HTR-8/SVneo (cell line): Measurements from ENCODE around the gene ARAP3.
A peak's percentile ranks its signal among the peaks of the same experiment; 100 is the strongest.

Experiments used
- DNase-seq: peaks from one replicate; pipeline ENCODE4 v3.0.0; 2011; ENCODE audit warnings: low spot score, mixed read lengths; ENCODE audit not compliant: insufficient read length
- FAIRE-seq: peaks from 2 replicates; lab custom pipeline; 2011; peaks lifted over from hg19 to GRCh38; lab: Jason Lieb, UNC

Gene ARAP3

DNA sequence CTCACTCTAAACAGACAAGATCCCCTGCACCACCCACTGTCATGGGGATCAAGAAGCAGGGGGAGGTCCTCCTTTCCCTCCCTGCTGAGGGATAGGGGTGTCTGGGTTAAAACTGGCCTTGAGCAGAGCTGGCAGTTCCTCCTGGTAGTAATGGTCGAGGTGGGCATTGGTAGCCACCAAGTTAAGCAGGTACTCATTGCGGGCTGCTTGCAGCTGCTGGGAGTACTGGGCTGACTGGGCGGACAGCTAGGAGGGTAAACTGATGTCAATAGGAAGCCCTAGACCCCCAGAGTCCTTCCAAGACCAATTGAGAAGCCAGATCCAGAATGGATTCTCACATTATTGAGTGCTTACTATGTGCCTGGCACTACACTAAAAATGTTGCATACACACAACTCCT, 34.2 kb downstream of the ARAP3 start:
- FAIRE-seq (no peak), DNase-seq (no peak)

- no peak for DNase-seq
- FAIRE-seq = no peak
Measured at GRCh38 chr5:141647242-141647641, 34.8 kb downstream of the ARAP3 start.

GRCh38 chr5:141646026-141646425, 36.0 kb downstream of the ARAP3 start:
- FAIRE-seq (no peak), DNase-seq (no peak)

DNA sequence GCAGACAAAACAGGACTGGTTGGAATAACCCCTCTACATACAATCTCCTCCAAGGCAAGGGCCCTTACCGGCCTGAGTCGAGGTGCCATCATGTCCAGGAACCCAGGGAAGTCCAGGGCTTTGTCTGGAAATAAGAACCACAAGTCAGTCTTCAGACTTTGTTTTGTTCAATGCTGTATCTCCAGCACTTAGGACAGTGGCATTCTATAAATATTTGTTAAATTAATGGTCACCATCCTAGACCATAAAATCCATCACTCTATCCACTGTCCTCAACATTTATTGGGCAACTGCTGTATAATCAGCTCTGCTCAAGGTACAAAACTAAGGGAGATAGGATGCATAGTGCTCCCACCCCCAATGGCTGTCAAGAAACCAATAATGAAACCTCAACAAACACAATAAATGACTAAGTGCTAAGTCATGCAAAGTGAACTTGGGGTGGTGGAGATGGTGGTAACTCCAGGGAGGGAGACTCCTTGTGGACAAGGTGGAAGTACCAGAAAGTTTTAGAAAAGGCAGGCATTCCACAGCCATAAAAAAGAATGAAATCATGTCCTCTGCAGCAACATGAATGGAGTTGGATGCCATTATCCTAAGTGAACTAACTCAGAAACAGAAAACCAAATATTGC, 40.3 kb downstream of the ARAP3 start:
- DNase-seq (peak; percentile 56), FAIRE-seq (no peak)

DNA sequence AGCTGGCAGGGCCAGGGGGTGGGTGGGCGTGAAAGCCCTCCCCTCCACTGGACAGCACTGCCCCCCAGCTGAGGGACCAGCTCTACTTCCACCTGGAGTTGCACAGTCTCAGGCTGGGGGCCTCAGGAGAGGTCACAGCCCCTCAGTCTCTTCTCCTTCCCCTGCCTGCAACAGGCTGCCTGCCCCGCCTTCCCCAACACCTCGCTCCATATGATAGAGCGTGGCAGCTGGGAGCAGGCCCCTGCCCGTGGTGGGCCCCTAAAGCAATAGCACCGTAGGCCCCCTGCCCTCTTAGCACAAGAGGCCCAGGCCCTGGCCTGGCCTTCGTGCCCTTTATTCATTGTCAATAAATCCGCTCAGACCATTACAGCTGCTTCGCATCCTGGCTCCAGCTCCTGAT, 41.3 kb downstream of the ARAP3 start:
- DNase-seq (no peak), FAIRE-seq (no peak)

- FAIRE-seq (no peak), DNase-seq (no peak)
Measured at GRCh38 chr5:141640051-141640415, 42.0 kb downstream of the ARAP3 start.

DNA sequence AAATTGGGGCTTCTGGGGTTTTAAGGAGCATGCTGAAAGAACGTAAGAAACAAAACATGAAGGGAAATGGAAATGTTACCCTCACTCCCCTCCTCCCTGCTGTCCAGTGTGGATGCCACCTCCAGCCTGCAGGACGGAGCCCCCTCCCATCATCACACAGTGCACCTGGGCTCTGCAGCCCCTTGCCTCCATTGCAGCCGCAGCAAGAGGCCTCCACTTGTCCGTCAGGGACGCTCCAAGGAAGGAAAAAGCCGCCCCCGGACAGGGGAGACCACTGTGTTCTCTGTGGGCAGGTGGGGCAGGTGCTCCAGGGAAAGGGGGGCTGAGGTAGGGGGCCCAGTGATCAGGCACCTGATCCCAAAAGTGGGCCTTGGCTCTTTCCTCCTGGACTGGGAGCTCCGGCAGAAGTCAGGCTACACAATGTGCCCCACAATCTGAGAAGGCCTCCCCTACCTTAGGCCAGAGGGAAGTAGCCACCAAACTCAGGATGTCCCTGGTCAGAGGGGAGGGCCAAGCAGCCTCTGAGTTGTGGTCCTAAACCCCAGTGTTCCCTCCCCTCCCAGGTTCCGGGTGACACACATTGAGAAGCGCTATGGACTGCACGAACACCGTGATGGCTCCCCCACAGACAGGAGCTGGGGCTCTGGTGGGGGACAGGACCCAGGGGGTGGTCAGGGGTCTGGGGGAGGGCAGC, 42.5 kb downstream of the ARAP3 start:
- DNase-seq (no peak), FAIRE-seq (no peak)

- FAIRE-seq (no peak), DNase-seq (no peak)
Measured at GRCh38 chr5:141638771-141639170, 43.3 kb downstream of the ARAP3 start.

GRCh38 chr5:141637767-141638419, 44.1 kb downstream of the ARAP3 start:
- FAIRE-seq = no peak
- peak; percentile 59 for DNase-seq

DNA sequence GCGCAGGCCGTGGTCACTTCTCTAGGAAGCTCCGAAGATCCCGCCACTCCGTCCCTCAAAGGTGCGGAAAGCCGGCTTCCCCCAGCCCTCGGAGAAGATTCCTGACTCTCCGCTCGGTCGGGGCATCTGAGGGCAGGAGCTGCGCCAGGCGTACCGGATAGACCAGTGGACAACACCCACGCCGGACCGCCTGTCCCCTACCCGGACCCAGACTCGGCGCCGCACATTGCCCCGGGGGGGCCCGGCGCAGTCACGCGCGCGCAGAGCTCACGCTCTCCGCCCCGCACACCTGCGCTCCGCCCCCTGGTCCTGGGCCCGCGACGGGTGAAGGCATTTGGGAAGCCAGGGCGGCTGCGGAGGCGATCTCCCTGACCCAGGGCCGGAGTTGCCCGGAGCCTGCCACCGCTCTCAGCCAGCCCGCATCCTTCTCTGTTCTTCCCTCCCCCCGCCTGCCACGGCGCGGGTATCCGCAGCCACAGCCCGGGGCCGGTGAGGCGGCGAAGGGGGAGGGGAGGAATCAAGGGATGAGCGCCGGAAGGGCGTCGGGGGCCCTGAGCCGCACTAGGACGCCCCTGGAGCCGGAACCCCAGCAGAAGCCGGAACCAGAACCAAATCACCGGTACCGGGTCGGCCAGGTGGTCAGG, 44.8 kb downstream of the ARAP3 start:
- DNase-seq = no peak
- no peak for FAIRE-seq

DNA sequence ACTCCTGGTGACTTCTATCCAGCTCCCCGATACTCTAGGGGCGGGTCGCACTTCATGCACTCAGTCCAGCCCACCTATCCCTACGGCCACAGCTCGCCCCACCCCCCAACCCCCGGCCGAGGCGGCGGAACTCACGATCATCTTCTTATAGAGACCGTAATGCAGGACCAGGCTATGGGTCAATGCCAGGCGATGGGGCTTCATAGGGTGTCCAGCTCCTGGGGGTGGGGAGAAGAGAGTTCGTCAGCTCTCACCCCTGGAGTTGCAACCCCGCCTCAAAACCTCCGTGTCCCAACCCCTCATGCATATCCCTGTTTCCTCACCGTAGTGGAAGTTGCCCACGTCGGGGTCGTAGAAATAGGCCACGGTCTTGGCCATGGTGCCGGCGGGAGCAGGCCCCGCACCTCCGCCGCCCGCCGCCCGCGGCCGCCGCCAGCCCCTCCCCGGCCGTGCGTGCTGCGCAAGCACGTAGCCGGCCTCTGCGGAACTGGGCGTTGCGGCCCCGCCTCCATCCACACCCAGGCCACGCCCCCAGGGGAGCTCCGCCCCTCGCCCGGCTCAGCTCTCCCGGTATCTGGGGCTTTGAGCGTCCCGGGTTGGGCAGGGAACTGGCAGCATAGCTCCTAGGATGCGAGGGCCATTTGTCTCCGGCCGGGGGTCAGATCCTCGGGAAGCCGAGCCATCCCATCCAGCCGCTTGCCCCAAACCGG, 45.5 kb downstream of the ARAP3 start, which contains the start of the genes HDAC3 and RELL2:
HDAC3 (minus strand) TSS at position 437 of the 710 bp plus-strand sequence; CDS start at position 378, 59 bp downstream.
RELL2 (plus strand) TSS at position 585 of the 710 bp plus-strand sequence. CDS start 1,229 bp downstream, outside the sequence.
- DNase-seq (peak; percentile 93), FAIRE-seq (peak; percentile 83)

- FAIRE-seq (no peak), DNase-seq (no peak)
Measured at GRCh38 chr5:141636106-141636412, 46.0 kb downstream of the ARAP3 start.

- no peak for FAIRE-seq
Measured at GRCh38 chr5:141635646-141636045, 46.4 kb downstream of the ARAP3 start.

DNA sequence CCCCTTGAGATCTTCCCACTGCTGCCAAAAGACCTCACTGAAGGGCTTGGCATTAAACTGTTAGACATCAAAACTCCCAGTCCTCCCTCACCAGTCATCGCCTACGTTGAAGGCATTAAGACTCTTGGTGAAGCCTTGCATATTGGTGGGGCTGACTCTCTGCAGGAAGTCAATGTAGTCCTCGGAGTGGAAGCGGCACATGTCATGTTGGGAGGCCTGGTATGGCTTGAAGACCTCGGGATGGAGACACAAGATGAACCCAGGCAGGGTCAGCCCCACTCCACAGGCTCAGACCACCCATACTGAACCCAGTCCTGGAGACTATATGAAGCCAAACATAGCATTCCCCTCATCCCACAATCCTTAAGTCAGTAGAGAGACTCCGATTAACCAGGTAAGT, 47.3 kb downstream of the ARAP3 start:
- no peak for FAIRE-seq
- DNase-seq = no peak

More at GRCh38 chr5:141635646-141636045, 46.4 kb downstream of the ARAP3 start:
- no peak for DNase-seq

- FAIRE-seq = no peak
Measured at GRCh38 chr5:141633871-141634561, 48.0 kb downstream of the ARAP3 start.

GRCh38 chr5:141632650-141633049, 49.4 kb downstream of the ARAP3 start:
- FAIRE-seq (no peak), DNase-seq (no peak)

More at GRCh38 chr5:141633871-141634561, 48.0 kb downstream of the ARAP3 start:
- no peak for DNase-seq

- FAIRE-seq = no peak
- no peak for DNase-seq
Measured at GRCh38 chr5:141630570-141631140, 51.4 kb downstream of the ARAP3 start.

- no peak for FAIRE-seq
- no peak for DNase-seq
Measured at GRCh38 chr5:141628175-141628788, 53.7 kb downstream of the ARAP3 start.

DNA sequence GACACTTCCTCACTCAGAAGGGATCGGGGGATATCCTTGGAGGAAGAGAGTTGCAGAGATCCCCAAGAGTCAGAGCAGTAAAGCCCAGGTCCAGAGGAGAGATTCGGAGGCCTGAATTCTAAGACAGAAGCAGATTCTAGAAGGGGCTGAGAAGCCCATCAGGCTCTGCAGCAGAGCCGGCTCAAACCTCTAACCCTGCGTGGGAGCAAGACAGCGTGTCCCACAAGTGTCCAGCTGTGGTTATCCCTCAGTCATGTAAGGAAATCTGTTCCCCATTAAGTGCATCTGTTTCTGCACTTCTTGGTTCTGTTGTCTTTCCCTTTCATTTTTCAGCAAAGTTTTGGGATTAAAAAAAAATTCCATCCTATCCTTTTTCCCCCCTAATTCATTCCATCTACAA, 58.4 kb downstream of the ARAP3 start:
- FAIRE-seq = no peak
- DNase-seq = no peak
